NT2/D1 (cell line): ENCODE data around the gene ADCY10.
"Not testable (repeated sequence)": the region's sequence is repeated elsewhere in the genome, so short reads cannot be mapped to it uniquely, and the experiment has no call there.

Source experiments
- DNase-seq: peaks from one replicate; pipeline ENCODE4 v3.0.0-alpha.2; 2011; ENCODE audit warnings: low read depth, low spot score
- H3K27me3 ChIP-seq: 2 replicates; pipeline ENCODE4 v1.6.0; 2011; ENCODE audit warnings: mild to moderate bottlenecking; ENCODE audit not compliant: insufficient read length, insufficient read depth
- H3K36me3 ChIP-seq: 2 replicates; pipeline ENCODE4 v1.6.1; 2011; ENCODE audit warnings: mild to moderate bottlenecking, low read length, mixed read lengths; ENCODE audit not compliant: insufficient read depth, insufficient read length
- H3K4me1 ChIP-seq: 2 replicates; pipeline ENCODE4 v1.5.1; 2011; ENCODE audit not compliant: insufficient read depth, insufficient read length
- H3K4me3 ChIP-seq: 2 replicates; pipeline ENCODE4 v1.5.1; 2011; ENCODE audit warnings: low read depth; ENCODE audit not compliant: insufficient read length
- H3K9ac ChIP-seq: 2 replicates; pipeline ENCODE4 v1.6.0; 2011; ENCODE audit warnings: low read depth; ENCODE audit not compliant: insufficient read length
- H3K9me3 ChIP-seq: 2 replicates; pipeline ENCODE4 v1.5.1; 2011; ENCODE audit warnings: mild to moderate bottlenecking, low read length; ENCODE audit not compliant: insufficient read depth
- SUZ12 ChIP-seq: IDR thresholded peaks from 2 replicates; pipeline ENCODE4 v1.6.1; 2011; ENCODE audit not compliant: insufficient read length, insufficient read depth; ENCODE audit errors: extremely low read depth
- YY1 ChIP-seq: IDR thresholded peaks from 2 replicates; pipeline ENCODE4 v1.6.1; 2011; ENCODE audit not compliant: insufficient read length, insufficient read depth
- ZNF274 ChIP-seq: IDR thresholded peaks from 2 replicates; pipeline ENCODE4 v1.6.1; 2011; ENCODE audit warnings: mild to moderate bottlenecking, low read depth, low read length

Gene ADCY10

DNA sequence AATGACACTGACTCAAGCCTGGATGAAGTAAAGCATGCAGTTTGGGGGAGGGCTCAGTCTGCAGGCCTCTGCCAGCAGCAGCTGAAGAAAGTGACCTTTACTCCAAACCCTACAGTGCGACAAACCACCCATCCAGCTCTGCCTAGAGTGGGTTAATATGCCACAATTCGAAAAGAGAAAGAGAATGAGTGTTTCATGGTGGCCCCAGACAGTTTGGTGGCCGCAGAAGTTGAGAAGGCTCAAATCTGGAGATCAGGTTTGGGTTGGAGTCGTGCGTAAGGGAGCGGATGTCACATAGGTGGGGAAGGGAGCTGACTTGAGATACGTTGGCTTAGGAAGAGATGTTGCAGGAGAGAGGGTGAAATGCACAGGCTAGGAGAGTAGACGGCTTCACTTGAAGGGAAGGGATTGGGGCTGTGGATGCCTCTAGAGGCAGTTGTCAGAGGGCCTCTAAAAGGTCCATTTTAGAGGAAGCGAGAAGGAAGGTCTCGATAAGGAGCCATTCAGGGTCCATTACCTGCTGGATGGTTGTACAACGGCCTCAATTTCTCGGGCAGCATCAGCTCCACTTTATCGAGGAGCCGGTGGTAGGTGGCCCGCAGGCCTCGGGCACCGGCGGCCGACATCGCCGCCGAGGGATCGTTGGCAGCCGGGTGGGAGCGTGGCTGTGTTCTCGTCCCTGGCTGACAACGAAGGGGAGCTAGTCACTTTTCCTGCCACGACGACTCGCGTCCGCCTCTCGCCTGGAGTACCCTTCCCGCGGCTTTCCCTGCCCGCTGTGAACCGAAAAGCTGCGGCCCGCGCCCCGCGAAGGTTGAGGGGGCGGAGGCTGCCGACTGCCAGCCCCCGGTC, 21.5 kb upstream of the ADCY10 start:
- H3K9me3 ChIP-seq = no peaks in the 10 kb centered on the region
- H3K36me3 ChIP-seq = no peaks in the 10 kb centered on the region
- TF ChIP-seq SUZ12 (no peak), ZNF274 (no peak), YY1 (no peak)
- no peaks in the 10 kb centered on the region for H3K27me3 ChIP-seq
- no peaks in the 10 kb centered on the region for H3K4me1 ChIP-seq
- peak overlapping the region; percentile 81 for H3K4me3 ChIP-seq
- H3K9ac ChIP-seq = peak overlapping the region; percentile 92
- DNase-seq = peak; percentile 30

DNA sequence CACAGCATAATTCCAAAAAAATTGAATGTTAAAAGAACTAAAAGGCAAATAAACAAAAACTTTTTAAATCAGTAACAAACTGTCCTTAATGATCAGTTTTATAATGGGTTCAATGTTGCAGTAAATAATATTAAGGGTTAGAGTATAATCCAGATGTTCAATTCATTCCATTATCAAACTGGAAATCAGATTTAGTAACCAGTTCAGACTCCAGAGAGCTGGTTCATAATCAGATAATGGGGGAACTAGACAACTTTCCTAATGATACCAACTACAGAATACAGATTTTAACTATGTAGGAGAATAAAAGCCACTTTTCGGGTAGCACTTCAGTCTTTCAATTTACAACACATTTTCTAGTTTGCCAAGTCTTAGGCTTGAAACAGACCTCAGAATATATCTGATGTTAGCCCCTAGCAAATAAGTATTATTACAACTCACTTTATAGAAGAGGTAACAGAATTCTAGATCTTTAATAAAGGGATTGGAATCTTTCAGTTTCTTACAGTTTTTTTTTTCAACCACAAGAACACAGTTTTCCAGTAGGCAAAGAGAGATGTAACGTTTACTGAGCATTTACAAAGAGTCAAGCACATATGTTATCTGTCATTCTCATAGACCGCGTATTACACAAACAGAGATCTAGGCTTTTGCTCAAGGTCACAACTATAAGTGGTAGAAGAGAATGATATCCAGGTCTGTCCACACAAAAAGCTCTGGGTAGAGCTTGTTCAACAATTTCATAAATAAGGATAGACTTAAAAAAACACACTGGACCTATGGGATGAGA, 20.7 kb upstream of the ADCY10 start:
- no peaks in the 10 kb centered on the region for H3K27me3 ChIP-seq
- no peaks in the 10 kb centered on the region for H3K9me3 ChIP-seq
- H3K4me3 ChIP-seq = peak overlapping the region; percentile 81
- peak overlapping the region; percentile 92 for H3K9ac ChIP-seq
- TF ChIP-seq ZNF274 (no peak), YY1 (no peak), SUZ12 (no peak)
- no peak for DNase-seq
- H3K36me3 ChIP-seq = no peaks in the 10 kb centered on the region
- no peaks in the 10 kb centered on the region for H3K4me1 ChIP-seq

DNA sequence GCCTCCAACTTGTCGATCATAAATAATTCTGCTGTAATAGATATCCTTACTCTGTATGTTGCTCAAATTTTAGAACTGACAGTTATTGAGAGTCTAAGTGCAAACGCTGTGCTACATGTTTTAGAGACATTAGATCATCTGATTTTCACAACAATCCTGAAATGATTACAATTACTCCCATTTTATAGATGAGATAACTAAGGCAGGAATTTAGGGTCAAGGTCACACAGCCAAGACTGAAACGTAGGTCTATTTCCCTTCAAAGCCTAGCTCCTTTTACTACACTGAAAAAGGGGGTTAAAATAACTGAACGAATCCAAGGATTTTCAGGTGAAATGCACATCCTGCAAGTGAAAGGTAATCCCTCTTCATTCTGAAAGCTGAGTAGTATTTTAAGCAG, 19.9 kb upstream of the ADCY10 start:
- Histone ChIP-seq H3K4me3 (no peak overlapping the region), H3K4me1 (no peaks in the 10 kb centered on the region), H3K36me3 (no peaks in the 10 kb centered on the region), H3K9me3 (no peaks in the 10 kb centered on the region), H3K27me3 (no peaks in the 10 kb centered on the region), H3K9ac (no peak overlapping the region)
- TF ChIP-seq SUZ12 (no peak), YY1 (no peak), ZNF274 (no peak)
- no peak for DNase-seq

DNA sequence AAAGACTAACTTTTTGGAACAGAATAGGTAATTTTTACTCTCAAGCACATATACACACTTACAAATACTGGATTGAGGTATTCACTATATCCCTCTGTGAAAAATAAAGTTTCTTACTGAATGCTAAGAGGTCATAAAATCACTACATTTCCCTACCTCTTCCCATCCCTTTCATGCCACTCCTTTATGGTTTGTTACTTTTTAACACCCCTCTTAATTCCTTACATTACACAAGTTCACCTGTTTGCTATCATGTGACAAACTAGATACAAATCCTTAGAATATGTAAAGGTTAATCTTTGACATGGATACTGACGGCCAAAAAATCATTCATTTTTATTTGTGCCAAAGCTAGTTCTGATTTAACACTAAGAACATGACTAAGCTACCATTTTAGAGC, 15.8 kb upstream of the ADCY10 start:
- no peaks in the 10 kb centered on the region for H3K36me3 ChIP-seq
- H3K4me1 ChIP-seq = no peaks in the 10 kb centered on the region
- TF ChIP-seq SUZ12 (no peak), YY1 (no peak), ZNF274 (no peak)
- H3K9ac ChIP-seq = no peak overlapping the region
- no peak for DNase-seq
- H3K27me3 ChIP-seq = no peaks in the 10 kb centered on the region
- H3K9me3 ChIP-seq = no peaks in the 10 kb centered on the region
- H3K4me3 ChIP-seq = no peak overlapping the region

DNA sequence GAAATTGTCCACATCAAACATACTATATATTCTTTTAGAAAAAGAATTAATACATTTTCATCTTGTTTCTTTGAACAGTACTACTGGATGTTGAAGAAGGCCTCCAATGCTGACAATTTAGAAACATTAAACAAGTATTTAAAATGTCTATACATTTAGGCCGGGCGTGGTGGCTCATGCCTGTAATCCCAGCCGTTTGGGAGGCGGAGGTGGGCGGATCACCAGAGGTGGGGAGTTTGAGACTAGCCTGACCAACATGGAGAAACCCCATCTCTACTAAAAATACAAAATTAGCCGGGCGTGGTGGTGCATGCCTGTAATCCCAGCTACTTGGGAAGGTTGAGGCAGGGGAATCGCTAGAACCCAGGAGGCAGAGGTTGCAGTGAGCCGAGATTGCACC, 15.0 kb upstream of the ADCY10 start:
- H3K9me3 ChIP-seq, H3K4me1 ChIP-seq, H3K36me3 ChIP-seq, DNase-seq, H3K27me3 ChIP-seq, H3K4me3 ChIP-seq, H3K9ac ChIP-seq: not testable (repeated sequence)

DNA sequence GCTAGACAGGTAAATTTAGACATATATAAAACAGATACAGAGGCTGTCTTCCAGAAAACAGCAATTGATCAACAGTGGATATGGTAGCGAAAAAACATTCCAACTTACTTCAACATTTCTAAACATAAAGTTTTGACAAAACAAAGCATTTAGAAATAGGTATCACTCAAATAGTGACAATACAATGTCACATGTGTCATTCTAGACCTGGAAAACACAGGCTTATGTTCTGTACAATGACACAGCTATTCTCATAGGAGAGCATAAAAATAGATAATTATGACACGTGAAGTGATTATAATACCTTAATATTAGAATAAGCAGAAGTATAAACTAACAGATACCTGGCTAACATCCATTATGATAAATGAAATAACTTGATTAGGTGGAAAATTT, 14.5 kb upstream of the ADCY10 start:
- no peak overlapping the region for H3K4me3 ChIP-seq

DNA sequence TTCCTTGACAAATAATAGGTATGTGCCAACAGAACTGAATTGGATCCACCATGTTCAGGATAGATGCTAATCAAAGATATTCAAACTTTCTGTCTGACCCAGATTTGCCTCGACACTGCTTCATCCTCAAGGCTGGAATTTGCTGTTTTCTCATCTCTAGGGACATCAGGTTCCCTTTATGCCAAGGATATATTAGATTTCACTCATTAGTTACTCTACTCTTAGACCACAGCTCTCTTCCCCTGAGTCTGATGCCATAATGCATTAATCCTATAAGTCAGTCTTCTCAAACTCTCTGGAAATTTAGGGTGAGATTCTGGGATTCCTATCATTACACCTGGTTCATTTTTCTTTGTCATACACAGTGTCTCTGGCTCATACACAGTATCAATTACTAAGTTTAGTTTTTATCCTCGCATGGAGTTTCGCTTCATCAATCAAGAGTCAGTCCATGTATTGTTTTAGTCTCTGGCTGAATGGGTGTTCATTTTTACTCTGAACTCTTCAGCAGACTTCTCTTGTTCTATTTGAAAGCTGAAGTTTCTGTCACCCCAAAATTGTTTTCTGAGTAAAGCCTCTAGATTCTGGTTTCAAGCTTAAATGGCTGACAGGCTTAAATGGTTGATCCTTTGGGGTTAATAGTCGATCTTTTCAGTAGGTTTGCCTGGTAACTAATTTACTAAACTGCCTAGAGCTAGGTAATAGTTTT, 13.3 kb upstream of the ADCY10 start:
- no peaks in the 10 kb centered on the region for H3K27me3 ChIP-seq
- peaks cover 3% of the 10 kb centered on the region for H3K36me3 ChIP-seq
- no peak overlapping the region for H3K9ac ChIP-seq
- no peaks in the 10 kb centered on the region for H3K9me3 ChIP-seq
- H3K4me1 ChIP-seq = no peaks in the 10 kb centered on the region
- DNase-seq = no peak
- TF ChIP-seq ZNF274 = no peak
- TF ChIP-seq YY1 = no peak
- TF ChIP-seq SUZ12 = no peak
- H3K4me3 ChIP-seq = no peak overlapping the region

More for the DNA sequence above, 14.5 kb upstream of the ADCY10 start:
- no peaks in the 10 kb centered on the region for H3K27me3 ChIP-seq
- no peaks in the 10 kb centered on the region for H3K36me3 ChIP-seq
- H3K9me3 ChIP-seq = no peaks in the 10 kb centered on the region
- no peak for DNase-seq
- TF ChIP-seq ZNF274 = no peak
- TF ChIP-seq YY1 = no peak
- TF ChIP-seq SUZ12 = no peak
- H3K4me1 ChIP-seq = no peaks in the 10 kb centered on the region
- no peak overlapping the region for H3K9ac ChIP-seq
